SJSA1 (cell line): Measurements from ENCODE around the gene MROH7. TPM values are rescaled to one million over a fixed set of nuclear protein-coding genes. Genes with fewer than 3 reads are reported as not detected.

Experiments
- DNase-seq, 2 experiments: peaks; one replicate each; pipeline ENCODE4 v3.0.0-alpha.2; 2015 to 2020; ENCODE audit warnings: low spot score in 2 of 2, low read depth in 1 of 2
- H3K27ac ChIP-seq: fragments of 250-450 bp; sonication (Bioruptor Pico); 2 replicates; pipeline ENCODE4 v1.5.1; 2020; ENCODE audit warnings: mild to moderate bottlenecking, moderate library complexity
- H3K27me3 ChIP-seq: fragments of 250-450 bp; sonication (Bioruptor Pico); replicated peaks from 2 replicates; pipeline ENCODE4 v1.5.1; 2020; ENCODE audit warnings: mild to moderate bottlenecking, moderate library complexity
- H3K36me3 ChIP-seq: fragments of 250-450 bp; sonication (Bioruptor Pico); 2 replicates; pipeline ENCODE4 v1.5.1; 2020; ENCODE audit warnings: mild to moderate bottlenecking
- H3K4me1 ChIP-seq: fragments of 250-450 bp; sonication (Bioruptor Pico); replicated peaks from 2 replicates; pipeline ENCODE4 v1.6.1; 2021; ENCODE audit warnings: mild to moderate bottlenecking
- H3K4me3 ChIP-seq: fragments of 250-450 bp; sonication (Bioruptor Pico); 2 replicates; pipeline ENCODE4 v1.5.1; 2020; ENCODE audit warnings: mild to moderate bottlenecking
- H3K9me3 ChIP-seq: fragments of 250-450 bp; sonication (Bioruptor Pico); replicated peaks from 2 replicates; pipeline ENCODE4 v1.5.1; 2020; ENCODE audit warnings: mild to moderate bottlenecking
- total RNA-seq: library from RNA; depleted of rRNA; stranded (reverse); fragments of >200 nt; shearing (Covaris generic); gene quantifications from 2 replicates; pipeline ENCODE4 v1.2.3, GENCODE V29; 2014

MROH7 gene
- total RNA-seq, 1 experiment from 2014 or later, result not detected

DNA sequence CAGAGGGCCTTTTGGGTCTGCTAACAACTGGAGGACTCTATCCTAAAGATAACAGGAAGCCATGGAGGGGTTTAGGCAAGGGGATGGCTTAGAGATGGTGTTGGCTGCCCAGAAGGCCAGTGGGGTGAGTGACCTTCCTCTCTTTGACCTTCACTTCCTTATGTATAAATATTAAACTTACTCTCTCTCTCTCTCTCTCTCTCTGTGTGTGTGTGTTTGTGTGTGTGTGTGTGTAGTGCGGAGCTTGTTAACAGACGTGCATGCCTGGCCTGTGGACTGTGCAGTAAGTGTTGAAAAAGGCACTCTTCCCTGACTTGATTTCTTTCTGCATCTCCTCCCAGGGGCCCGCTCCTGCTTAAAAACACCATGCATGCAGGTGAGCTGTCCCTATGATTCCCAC, 10.0 kb downstream of the MROH7 start:
- DNase-seq, result no peak
- H3K27ac ChIP-seq, result no peak overlapping the region
- no peaks in the 10 kb centered on the region for H3K27me3 ChIP-seq
- no peaks in the 10 kb centered on the region for H3K9me3 ChIP-seq
- H3K36me3 ChIP-seq, result no peaks in the 10 kb centered on the region
- H3K4me1 ChIP-seq, result no peaks in the 10 kb centered on the region
- no peak overlapping the region for H3K4me3 ChIP-seq

DNA sequence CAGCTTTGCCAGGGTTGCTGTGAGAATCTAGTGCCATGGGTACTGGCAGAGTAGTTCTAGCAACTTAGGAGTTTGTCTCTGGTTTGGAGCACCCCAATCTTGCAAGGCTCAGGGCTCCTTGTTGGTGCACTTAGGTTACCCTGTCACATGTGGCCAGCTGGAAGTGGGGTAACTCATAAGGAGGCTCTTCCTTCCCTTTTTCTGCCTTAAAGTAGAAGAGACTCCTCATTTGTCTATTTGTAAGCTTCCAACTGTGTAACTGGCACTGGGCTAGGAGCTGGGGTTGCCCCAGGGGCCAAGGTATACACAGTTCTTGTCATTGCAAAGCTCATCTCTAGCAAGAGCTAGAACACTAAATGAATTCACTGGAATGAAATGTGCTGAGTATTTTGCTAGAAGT, 10.6 kb downstream of the MROH7 start:
- Histone ChIP-seq H3K4me1 (no peaks in the 10 kb centered on the region), H3K9me3 (no peaks in the 10 kb centered on the region), H3K27ac (no peak overlapping the region), H3K4me3 (no peak overlapping the region), H3K36me3 (no peaks in the 10 kb centered on the region), H3K27me3 (no peaks in the 10 kb centered on the region)
- DNase-seq, result no peak

DNA sequence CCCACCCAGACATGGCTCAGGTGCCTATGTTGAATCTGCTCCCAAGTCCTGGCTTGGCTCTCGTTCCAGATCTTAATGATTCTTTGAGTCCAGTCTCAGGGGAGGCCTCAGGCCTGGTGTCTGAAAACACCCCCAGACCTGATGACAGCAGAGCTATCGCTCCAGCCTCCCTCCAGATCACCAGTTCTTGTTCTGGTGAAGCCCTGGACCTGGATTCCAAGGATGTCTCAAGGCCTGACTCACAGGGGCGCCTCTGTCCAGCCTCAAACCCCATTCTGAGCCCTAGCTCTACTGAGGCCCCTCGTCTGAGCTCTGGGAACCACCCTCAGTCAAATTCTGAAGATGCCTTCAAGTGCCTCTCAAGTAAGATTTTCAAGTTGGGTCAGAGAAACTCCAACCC, 11.4 kb downstream of the MROH7 start:
- no peaks in the 10 kb centered on the region for H3K27me3 ChIP-seq
- H3K36me3 ChIP-seq, result no peaks in the 10 kb centered on the region
- H3K4me3 ChIP-seq, result no peak overlapping the region
- no peaks in the 10 kb centered on the region for H3K4me1 ChIP-seq
- no peak overlapping the region for H3K27ac ChIP-seq
- DNase-seq, result no peak
- H3K9me3 ChIP-seq, result no peaks in the 10 kb centered on the region; the same call in 1 of the 2 replicates

DNA sequence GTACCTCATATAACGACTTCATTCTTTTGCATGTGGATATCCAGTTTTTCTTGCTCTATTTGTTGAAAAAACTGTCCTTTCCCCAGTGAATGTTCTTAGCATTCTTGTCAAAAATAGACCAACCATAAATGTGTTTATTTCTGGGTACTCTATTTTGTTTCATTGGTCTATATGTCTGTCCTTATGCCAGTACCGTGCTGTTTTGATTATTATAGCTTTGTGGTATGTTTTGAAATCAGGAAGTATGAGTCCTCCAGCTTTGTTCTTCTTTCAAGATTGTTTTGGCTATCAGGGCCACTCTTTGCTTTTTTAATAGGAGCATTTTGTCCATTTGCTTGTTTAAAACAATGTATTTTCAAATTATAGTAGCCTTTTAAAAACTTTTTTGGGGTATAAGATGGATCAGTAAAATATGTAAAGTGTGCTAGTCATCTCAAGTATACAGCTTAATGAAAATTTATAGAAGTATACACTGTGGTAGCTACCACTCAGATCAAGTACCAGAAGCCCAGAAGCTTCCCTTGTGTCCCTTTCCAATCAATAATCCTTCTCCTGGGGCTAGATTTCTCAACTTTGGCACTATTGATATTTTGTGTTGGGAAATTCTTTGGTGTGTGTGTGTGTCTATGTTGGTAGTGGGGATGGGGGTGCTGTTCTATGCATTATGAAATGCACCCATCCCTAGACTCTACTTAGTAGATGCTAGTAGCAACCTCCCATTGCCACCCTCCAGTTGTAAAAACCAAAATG, 16.8 kb downstream of the MROH7 start:
- DNase-seq, result no peak
- no peaks in the 10 kb centered on the region for H3K27me3 ChIP-seq
- H3K4me3 ChIP-seq, result no peak overlapping the region
- H3K27ac ChIP-seq, result no peak overlapping the region
- H3K36me3 ChIP-seq, result no peaks in the 10 kb centered on the region
- no peaks in the 10 kb centered on the region; the same call in none of the 2 replicates for H3K9me3 ChIP-seq
- no peaks in the 10 kb centered on the region for H3K4me1 ChIP-seq

DNA sequence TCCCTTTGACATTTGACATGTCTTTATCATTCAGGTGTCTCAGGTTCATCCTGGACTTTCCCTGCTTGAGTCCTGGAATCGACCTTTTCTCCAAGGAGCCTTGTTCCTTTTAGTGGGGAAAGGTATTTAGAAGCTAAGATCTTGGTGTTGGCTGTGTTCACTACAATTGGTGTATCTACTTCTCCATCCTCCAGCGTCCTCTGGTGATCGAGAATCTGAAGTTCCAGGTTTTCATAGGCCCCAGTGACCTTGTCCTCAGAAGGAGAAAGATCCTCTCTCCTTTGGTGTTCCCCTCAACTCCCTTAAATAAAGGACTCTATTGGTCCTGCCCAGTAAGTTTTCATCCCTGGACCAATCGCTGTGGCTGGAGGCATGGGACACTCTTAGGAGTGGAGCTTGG, 22.1 kb downstream of the MROH7 start:
- Histone ChIP-seq H3K9me3 (no peaks in the 10 kb centered on the region; the same call in 1 of the 2 replicates), H3K27me3 (no peaks in the 10 kb centered on the region; the same call in 1 of the 2 replicates), H3K36me3 (no peaks in the 10 kb centered on the region), H3K4me3 (no peak overlapping the region), H3K4me1 (no peaks in the 10 kb centered on the region), H3K27ac (no peak overlapping the region)
- no peak for DNase-seq

DNA sequence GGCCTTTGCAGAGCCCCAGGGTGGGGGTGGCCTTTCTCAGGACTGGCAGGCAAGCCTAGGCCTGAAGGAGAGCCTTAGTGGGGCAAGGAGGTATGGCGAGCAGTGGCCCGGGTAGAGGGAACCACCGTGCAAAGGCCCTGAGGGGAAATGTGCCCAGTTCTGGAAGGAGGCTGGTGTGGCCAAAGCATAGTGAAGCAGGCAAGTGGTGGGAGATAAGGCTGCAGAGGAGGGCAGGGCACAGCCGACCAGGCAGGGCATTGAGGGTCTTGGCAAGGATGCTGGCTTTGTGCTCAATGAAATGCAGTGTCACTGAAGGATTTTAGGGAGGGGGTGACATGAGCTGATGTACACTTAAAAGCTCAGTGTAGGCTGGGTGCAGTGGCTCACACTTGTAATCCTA, 22.8 kb downstream of the MROH7 start:
- Histone ChIP-seq H3K36me3 (no peaks in the 10 kb centered on the region), H3K27me3 (no peaks in the 10 kb centered on the region; the same call in 1 of the 2 replicates), H3K27ac (no peak overlapping the region), H3K4me3 (no peak overlapping the region), H3K9me3 (no peaks in the 10 kb centered on the region; the same call in 1 of the 2 replicates), H3K4me1 (no peaks in the 10 kb centered on the region)
- no peak for DNase-seq

DNA sequence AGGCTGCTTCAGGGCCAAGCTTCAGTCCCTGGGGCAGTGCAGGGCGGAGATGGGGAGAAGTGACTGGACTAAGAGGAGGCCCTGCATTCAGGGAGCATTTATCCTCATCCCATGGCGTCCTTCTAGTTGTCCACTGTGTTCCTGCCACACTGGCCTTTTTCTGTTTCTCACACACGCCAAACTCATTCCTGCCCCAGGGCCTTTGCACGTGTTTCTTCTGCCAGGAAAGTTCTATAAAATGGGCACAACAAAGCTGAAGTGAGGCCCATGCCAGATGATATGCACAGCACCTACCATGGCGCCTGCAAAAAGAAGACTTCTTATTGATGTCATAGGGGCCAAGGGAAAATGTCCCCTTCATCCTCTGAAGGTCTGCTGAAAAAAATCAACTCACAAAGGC, 24.3 kb downstream of the MROH7 start:
- Histone ChIP-seq H3K27ac (no peak overlapping the region), H3K4me3 (no peak overlapping the region), H3K27me3 (no peaks in the 10 kb centered on the region; the same call in 1 of the 2 replicates), H3K36me3 (no peaks in the 10 kb centered on the region), H3K9me3 (no peaks in the 10 kb centered on the region), H3K4me1 (no peaks in the 10 kb centered on the region)
- no peak for DNase-seq

DNA sequence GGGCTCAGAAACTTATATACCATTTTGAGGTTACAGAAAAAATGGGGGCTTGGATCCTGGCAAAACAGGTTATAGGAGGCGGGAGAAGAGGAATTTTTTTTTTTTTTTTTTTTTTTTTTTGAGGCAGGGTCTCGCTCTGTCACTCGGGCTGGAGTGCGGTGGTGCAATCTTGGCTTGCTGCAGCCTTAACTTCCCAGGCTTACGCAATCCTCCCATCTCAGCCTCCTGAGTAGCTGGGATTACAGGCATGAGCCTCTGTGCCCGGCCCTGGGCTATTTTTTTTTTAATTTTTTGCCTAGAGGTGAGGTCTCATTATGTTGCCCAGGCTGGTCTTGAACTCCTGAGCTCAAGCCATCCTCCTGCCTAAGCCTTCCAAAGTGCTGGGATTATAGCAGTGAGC, 24.7 kb downstream of the MROH7 start:
- Histone ChIP-seq H3K27me3 (no peaks in the 10 kb centered on the region; the same call in 1 of the 2 replicates), H3K4me1 (no peaks in the 10 kb centered on the region), H3K27ac (no peak overlapping the region), H3K9me3 (no peaks in the 10 kb centered on the region), H3K4me3 (no peak overlapping the region), H3K36me3 (no peaks in the 10 kb centered on the region)
- no peak for DNase-seq

DNA sequence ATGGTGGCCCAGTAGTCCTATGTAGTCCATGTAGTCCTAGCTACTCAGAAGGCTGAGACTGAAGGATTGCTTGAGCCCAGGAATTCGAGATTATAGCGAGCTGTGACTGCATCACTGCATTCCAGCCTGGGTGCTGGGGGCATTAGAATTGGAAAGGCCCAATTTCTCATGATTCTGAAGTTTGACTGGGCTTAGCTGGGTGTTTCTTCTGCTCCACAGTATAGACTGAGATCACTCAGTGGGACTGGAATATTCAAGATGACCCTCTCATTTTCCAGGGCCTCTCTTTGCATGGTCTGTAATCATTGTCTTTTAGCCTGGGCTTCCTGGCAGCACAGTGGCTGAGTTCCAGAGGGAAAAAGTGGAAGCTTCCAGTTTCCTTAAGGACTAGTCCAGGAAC, 26.2 kb downstream of the MROH7 start:
- no peak overlapping the region for H3K27ac ChIP-seq
- H3K36me3 ChIP-seq, result no peaks in the 10 kb centered on the region

DNA sequence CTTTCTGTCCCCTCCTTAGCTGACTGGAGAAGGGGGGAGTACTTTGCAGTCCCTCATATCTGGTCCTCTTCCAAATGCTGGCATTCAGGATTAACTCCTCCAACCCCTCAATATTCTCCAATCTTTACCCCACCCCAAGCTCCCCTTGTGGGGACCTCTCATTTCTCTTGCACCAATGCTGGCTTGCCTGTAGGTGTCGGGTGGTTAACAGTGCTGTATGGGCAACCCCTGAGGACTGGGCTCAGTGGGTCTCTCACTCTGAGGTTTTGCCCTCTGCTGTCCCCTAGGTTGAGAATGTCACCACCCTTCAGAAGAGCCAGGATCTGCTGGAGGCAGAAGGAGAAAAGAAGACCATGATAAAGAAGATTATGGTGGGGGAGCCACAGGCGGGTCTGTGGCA, 27.0 kb downstream of the MROH7 start:
- no peak for DNase-seq
- H3K4me3 ChIP-seq, result no peak overlapping the region
- H3K27me3 ChIP-seq, result no peaks in the 10 kb centered on the region; the same call in 1 of the 2 replicates
- H3K4me1 ChIP-seq, result no peaks in the 10 kb centered on the region
- H3K9me3 ChIP-seq, result no peaks in the 10 kb centered on the region
- H3K27ac ChIP-seq, result no peak overlapping the region
- no peaks in the 10 kb centered on the region for H3K36me3 ChIP-seq

More for the DNA sequence above, 26.2 kb downstream of the MROH7 start:
- Histone ChIP-seq H3K9me3 (no peaks in the 10 kb centered on the region), H3K27me3 (no peaks in the 10 kb centered on the region; the same call in 1 of the 2 replicates), H3K4me1 (no peaks in the 10 kb centered on the region), H3K4me3 (no peak overlapping the region)
- no peak for DNase-seq

DNA sequence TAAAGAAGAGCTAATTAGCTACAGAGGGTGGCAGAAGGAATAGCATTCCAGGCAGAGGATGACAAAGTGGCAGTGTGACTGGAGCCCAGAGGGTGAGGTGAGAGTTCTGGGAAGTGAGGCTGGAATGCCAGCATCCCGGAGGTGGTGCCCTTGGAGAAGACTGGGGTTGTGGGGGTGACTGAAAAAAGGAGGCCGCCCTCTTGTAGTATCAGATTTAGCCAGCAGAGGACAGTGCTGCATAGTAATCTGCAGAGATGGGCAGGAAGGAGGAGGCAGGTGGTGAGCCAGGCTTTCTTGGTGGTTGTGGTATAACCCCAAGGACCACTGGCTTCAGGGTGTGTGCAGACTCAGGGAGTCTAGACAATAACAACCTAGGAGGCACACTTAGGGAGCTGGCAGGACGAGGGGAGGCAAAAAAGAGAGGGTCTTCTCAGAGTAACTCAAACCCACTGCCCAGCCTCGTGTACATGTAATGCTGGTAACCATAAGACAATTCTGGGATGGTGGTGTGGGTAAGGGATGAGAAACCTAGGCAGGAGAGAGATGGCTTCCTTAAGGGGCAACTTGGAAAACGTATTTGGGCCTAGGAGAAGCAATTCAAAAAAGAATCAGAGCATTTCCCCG, 30.5 kb downstream of the MROH7 start:
- DNase-seq, result peak; percentile 60 to 64
- no peaks in the 10 kb centered on the region for H3K27me3 ChIP-seq
- no peaks in the 10 kb centered on the region for H3K9me3 ChIP-seq
- no peaks in the 10 kb centered on the region for H3K36me3 ChIP-seq
- no peak overlapping the region for H3K4me3 ChIP-seq
- H3K27ac ChIP-seq, result no peak overlapping the region
- H3K4me1 ChIP-seq, result no peaks in the 10 kb centered on the region

DNA sequence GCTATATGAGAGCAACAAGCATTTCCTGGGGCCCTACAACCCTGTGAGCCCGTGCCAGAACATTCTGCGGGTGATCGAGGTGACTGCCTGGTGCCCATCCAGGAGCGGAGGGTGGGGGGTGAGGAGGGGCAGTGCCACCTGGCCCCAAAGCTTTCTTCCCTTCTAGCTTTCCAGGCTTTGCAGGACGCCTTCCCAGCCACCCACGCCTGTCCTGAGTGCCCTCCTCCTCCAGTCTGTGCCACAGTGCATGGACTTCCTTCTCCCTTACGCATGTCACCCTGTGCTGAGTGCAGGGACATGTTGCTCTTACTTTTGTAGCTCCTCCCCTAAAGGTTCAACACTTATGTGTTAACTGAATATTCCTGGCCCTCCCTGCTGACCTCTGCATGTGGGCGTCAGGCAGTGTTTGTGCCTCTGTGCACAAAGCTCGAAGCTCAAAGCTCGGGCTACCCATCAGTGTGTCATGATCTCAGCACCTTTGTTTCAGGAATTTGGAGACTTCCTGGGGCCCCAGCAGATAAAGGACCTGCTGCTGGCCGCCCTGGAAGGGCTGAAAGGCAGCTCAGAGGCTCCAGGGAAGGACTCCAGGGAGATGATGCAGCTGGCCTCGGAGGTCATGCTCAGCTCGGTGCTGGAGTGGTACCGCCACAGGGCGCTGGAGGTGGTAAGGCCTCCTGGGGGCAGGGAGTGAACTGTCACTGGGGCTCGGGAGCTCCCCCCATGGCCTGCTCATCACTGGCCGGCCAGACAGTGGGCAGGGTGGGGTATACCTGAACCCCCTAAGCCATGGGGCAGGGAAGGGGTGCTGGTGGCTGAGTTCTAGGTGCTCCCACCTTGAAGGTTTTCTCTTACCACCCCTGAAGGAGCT, 37.4 kb downstream of the MROH7 start:
- DNase-seq, result no peak
- H3K4me1 ChIP-seq, result no peaks in the 10 kb centered on the region
- H3K27ac ChIP-seq, result no peak overlapping the region
- H3K36me3 ChIP-seq, result no peaks in the 10 kb centered on the region
- no peak overlapping the region for H3K4me3 ChIP-seq
- H3K27me3 ChIP-seq, result no peaks in the 10 kb centered on the region; the same call in none of the 2 replicates
- no peaks in the 10 kb centered on the region for H3K9me3 ChIP-seq

DNA sequence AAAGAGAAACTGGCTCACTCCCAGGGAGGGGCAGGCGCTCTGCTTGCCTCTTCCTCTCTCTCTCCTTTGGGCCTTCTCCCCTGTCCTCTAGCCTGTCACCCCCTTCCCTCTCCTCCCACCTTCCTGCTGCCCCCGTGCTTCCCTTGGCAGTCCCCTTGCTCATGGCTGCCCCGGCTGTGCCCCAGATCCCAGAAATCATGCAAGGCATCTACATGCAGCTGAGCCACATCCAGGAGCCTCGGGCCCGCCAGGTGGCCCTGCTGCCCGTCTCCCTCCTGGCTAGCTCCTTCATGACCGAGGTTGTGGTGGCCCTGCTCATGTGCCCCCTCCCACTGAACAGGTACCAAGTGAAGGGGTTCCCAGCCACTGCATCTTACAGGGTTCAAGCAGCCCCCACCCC, 38.1 kb downstream of the MROH7 start:
- H3K4me3 ChIP-seq, result no peak overlapping the region
- no peaks in the 10 kb centered on the region for H3K4me1 ChIP-seq
- DNase-seq, result no peak
- H3K9me3 ChIP-seq, result no peaks in the 10 kb centered on the region
- H3K27me3 ChIP-seq, result peaks cover 4% of the 10 kb centered on the region
- H3K36me3 ChIP-seq, result no peaks in the 10 kb centered on the region
- H3K27ac ChIP-seq, result no peak overlapping the region

DNA sequence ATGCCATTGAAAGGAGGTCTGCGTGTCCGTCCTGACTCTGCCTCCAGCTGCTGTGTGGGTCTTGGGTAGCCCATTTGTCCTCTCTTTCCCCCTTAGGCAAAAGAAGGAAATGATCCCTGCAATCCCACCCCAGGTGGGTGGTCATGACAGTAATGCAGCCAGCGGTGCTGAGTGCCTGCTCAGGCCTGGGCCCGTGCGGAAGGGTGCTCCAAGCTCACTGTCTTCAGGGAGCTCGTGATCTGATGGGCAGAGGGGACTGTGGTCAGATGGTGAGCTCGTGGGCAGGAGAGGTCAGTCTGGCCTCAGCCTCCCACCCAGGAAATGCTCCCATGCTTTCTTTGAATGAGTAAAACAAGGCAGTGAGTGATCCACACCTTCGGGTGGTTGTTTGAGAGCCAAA, 38.8 kb downstream of the MROH7 start:
- no peak overlapping the region for H3K27ac ChIP-seq
- DNase-seq, result no peak
- no peaks in the 10 kb centered on the region for H3K4me1 ChIP-seq
- no peak overlapping the region for H3K4me3 ChIP-seq
- peaks cover 4% of the 10 kb centered on the region for H3K27me3 ChIP-seq
- no peaks in the 10 kb centered on the region for H3K36me3 ChIP-seq
- no peaks in the 10 kb centered on the region for H3K9me3 ChIP-seq
